Activated naive CD4-positive, alpha-beta T cell treated with anti-CD3 and anti-CD28 coated beads, Interleukin-2, amount 10 ng/mL, durations not matched to agents 7 days and 5 days (primary cell): ENCODE measurements around the gene TTC39C.
"Not testable (repeated sequence)": the region's sequence is repeated elsewhere in the genome, so short reads cannot be mapped to it uniquely, and the experiment has no call there.

ENCODE experiments used
- CTCF ChIA-PET: fragments of 350-600 bp; sonication (Branson Sonifier 250); formaldehyde crosslinking; loops from one replicate; lab custom pipeline; 2021; ENCODE audit warnings: antibody characterized with exemption; lab: Charles Lee
- DNase-seq: peaks from one replicate; pipeline ENCODE4 v3.0.0-alpha.2; 2020
- H3K27ac Mint-ChIP-seq: one replicate; pipeline ENCODE4 v1.8.0; 2021; ENCODE audit warnings: mild to moderate bottlenecking, moderate library complexity, mixed read lengths
- H3K27me3 Mint-ChIP-seq: one replicate; pipeline ENCODE4 v1.8.0; 2021; ENCODE audit warnings: mild to moderate bottlenecking, mixed read lengths
- H3K36me3 Mint-ChIP-seq: one replicate; pipeline ENCODE4 v1.8.0; 2021; ENCODE audit warnings: mixed read lengths
- H3K4me1 Mint-ChIP-seq: one replicate; pipeline ENCODE4 v1.8.0; 2021; ENCODE audit warnings: mixed read lengths
- H3K4me3 Mint-ChIP-seq: one replicate; pipeline ENCODE4 v1.8.0; 2021; ENCODE audit warnings: mild to moderate bottlenecking, moderate library complexity, mixed read lengths
- H3K9me3 Mint-ChIP-seq: one replicate; pipeline ENCODE4 v1.8.0; 2021; ENCODE audit warnings: mixed read lengths

TTC39C gene

DNA sequence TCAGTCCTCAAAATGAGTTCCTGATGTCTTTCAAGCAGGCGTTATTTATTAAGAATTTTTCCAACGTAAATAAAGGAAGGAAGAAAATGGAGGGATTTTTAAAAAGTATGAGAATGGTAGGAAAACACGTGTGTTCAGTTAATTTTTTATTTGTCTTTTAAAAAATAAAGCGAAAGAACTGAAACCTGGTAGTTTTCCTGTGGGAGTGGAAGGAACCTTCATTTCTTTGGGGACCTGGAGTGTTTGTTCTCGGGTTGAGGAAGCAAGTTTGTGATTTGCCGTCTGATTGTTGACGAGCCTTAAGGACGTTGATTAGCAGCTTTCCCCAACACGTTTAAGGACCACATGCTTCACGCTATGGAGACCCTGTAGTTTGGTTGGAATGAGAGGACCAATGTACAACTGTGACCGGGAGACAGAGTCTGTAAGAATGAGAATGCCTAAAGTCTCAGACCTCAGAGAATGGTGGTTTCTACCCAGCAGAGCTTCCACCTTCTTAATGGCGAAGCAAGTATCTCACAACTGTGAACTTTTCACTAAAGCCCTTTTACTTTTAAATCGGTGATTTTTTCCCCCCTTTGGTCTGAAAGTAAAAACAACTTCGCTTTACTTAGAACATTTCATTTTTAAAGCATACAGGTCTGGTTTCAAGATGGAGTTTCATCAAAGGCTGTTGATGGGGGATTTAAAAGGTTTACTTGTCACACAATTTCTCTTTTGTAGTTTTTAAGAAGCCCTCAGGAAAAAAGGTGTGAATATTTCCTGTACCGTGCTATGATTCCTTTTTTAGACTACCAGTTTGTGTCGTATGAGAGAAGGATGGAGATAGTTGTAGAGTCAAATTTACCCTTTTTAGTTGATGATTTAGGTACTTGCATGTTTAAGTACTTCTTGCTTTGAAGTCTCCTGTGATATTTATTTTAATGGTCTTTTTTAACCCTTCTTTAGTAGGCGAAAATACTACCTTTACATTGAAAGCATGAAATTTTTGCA is 1.4 kb downstream of the TTC39C start:
- Mint-ChIP-seq H3K27ac (peak overlapping the region; percentile 96), H3K27me3 (no peaks in the 10 kb centered on the region), H3K9me3 (no peaks in the 10 kb centered on the region), H3K4me1 (peaks cover 75% of the 10 kb centered on the region), H3K4me3 (peak overlapping the region; percentile 97), H3K36me3 (peaks cover 44% of the 10 kb centered on the region)
- CTCF ChIA-PET, result interaction anchor here (1.1 kb wide), 1 partner anchor 61 kb away, joined by 3 read pairs; no protein-coding TSS in a partner anchor
- no peak for DNase-seq

GRCh38 chr18:24016643-24017042 is 2.1 kb downstream of the TTC39C start:
- H3K9me3 Mint-ChIP-seq, result no peaks in the 10 kb centered on the region
- DNase-seq, result no peak
- no peaks in the 10 kb centered on the region for H3K27me3 Mint-ChIP-seq
- CTCF ChIA-PET, result interaction anchor here (1.5 kb wide), 1 partner anchor 99 kb away, joined by 3 read pairs; no protein-coding TSS in a partner anchor
- peak overlapping the region; percentile 96 for H3K27ac Mint-ChIP-seq
- H3K36me3 Mint-ChIP-seq, result peaks cover 51% of the 10 kb centered on the region
- peak overlapping the region; percentile 97 for H3K4me3 Mint-ChIP-seq
- peaks cover 75% of the 10 kb centered on the region for H3K4me1 Mint-ChIP-seq

- peaks cover 76% of the 10 kb centered on the region for H3K4me1 Mint-ChIP-seq
- H3K27ac Mint-ChIP-seq, result peak overlapping the region; percentile 93
- CTCF ChIA-PET, result no interaction called here
- H3K9me3 Mint-ChIP-seq, result no peaks in the 10 kb centered on the region
- no peak for DNase-seq
- peak overlapping the region; percentile 97 for H3K4me3 Mint-ChIP-seq
- H3K36me3 Mint-ChIP-seq, result peaks cover 69% of the 10 kb centered on the region
- no peaks in the 10 kb centered on the region for H3K27me3 Mint-ChIP-seq
Measured at GRCh38 chr18:24018299-24018886, 3.8 kb downstream of the TTC39C start.

DNA sequence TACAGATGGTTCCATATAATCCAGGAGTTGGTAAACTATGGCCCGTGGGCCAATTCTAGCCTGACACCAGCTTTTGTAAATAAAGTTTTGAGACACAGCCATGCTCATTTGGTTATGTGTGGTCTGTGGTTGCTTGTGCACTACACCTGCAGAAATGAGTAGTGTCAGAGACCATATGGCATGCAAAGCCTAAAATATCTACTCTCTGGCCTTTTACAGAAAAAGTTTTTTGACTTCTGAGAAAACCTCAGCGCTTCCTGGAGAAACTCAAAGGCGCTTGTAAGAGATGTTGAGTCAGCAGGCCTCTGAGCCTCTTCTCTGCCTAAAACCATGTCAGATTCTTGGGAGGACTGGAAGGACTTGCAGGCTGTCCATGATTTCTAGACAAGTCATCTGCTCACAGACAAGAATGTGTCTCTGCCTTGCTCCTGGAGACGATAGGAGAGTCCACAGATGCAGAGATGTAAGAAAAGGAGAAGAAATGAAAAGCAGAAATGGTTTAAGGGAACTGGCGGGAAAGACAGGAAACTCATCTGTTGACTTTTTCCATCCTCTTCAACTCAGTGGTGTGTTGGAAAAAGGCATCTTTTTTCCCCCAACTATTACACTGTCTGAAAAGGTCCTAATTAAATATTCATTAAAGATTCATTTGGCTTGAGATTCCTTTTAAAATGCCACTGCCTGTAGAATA is 5.2 kb downstream of the TTC39C start:
- peak; percentile 73 for DNase-seq
- no peaks in the 10 kb centered on the region for H3K27me3 Mint-ChIP-seq
- H3K27ac Mint-ChIP-seq, result peak overlapping the region; percentile 93
- H3K9me3 Mint-ChIP-seq, result no peaks in the 10 kb centered on the region
- peak overlapping the region; percentile 70 for H3K4me3 Mint-ChIP-seq
- H3K4me1 Mint-ChIP-seq, result peaks cover 84% of the 10 kb centered on the region
- CTCF ChIA-PET, result no interaction called here
- H3K36me3 Mint-ChIP-seq, result peaks cover 79% of the 10 kb centered on the region

GRCh38 chr18:24021505-24021904 is 7.0 kb downstream of the TTC39C start:
- Mint-ChIP-seq H3K4me1 (peaks cover 98% of the 10 kb centered on the region), H3K4me3 (no peak overlapping the region), H3K27me3 (no peaks in the 10 kb centered on the region), H3K9me3 (no peaks in the 10 kb centered on the region), H3K27ac (peak overlapping the region; percentile 93), H3K36me3 (peaks cover 81% of the 10 kb centered on the region)
- DNase-seq, result no peak
- CTCF ChIA-PET, result no interaction called here

- H3K4me1 Mint-ChIP-seq, result peaks cover 96% of the 10 kb centered on the region
- DNase-seq, result no peak
- peaks cover 80% of the 10 kb centered on the region for H3K36me3 Mint-ChIP-seq
- no peaks in the 10 kb centered on the region for H3K27me3 Mint-ChIP-seq
- H3K4me3 Mint-ChIP-seq, result no peak overlapping the region
- CTCF ChIA-PET, result interaction anchor here (0.8 to 1.8 kb wide), 2 partner anchors 11 to 103 kb away, joined by 3 to 5 read pairs; no protein-coding TSS in a partner anchor
- peak overlapping the region; percentile 75 for H3K27ac Mint-ChIP-seq
- H3K9me3 Mint-ChIP-seq, result no peaks in the 10 kb centered on the region
Measured at GRCh38 chr18:24022161-24022560, 7.6 kb downstream of the TTC39C start.

DNA sequence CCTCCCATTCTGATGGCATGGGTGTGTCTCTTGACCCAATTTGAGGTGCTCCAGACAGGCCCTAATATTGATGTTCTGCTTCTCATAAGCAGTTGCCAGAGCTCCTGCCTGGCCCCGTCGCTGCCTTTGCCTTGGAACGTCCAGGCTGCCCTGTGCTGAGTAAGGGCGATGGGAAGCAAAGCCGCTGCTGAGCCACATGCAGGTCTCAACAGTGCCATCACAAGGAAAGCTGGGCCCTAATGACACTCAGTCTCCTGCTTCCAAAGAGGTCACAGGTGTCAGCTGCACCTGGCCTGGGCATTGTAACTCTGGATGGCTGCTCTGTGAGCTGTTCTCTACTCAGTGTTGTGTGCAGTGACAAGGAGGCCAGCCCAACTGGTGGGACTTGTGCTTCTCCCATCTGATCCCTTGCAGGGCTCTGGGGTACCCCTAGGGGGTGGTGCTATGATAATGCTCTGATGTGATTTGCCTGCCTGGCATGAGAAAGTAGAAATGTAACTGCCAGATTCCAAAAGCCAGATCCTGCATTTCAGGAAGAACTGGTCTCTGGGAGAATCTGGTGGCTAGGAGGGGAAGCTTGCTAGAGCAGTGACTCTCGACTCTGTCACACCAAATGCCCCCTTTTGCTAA is 8.7 kb downstream of the TTC39C start:
- DNase-seq, result no peak
- H3K9me3 Mint-ChIP-seq, result no peaks in the 10 kb centered on the region
- no peaks in the 10 kb centered on the region for H3K27me3 Mint-ChIP-seq
- H3K4me1 Mint-ChIP-seq, result peaks cover 92% of the 10 kb centered on the region
- peak overlapping the region; percentile 58 for H3K27ac Mint-ChIP-seq
- CTCF ChIA-PET, result interaction anchor here (0.5 to 1.8 kb wide), 3 partner anchors 12 to 105 kb away, joined by 3 to 5 read pairs (median 4); no protein-coding TSS in a partner anchor
- H3K4me3 Mint-ChIP-seq, result no peak overlapping the region
- H3K36me3 Mint-ChIP-seq, result peaks cover 78% of the 10 kb centered on the region

DNA sequence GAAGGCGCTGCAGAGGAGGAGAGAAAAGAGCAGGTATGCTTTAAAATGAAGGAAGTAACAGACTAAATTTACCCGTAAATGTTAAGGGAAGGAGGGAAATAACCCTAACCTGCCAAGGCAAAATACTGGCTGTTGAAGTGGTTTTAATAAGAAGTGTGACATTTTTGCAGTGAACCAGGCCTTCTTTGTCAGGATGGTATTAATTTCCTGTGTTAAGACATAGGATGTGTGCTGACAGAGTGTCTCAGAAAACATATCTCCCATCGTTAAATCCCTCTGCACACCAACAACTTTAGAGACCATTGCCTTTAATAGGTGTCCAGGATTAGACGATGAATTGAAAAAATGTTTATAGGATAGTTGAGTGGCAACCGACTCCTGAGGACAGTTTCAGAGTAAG is 9.9 kb downstream of the TTC39C start:
- Mint-ChIP-seq H3K9me3 (no peaks in the 10 kb centered on the region), H3K27ac (no peak overlapping the region), H3K4me1 (peaks cover 85% of the 10 kb centered on the region), H3K4me3 (no peak overlapping the region), H3K36me3 (peaks cover 71% of the 10 kb centered on the region), H3K27me3 (no peaks in the 10 kb centered on the region)
- DNase-seq, result no peak
- CTCF ChIA-PET, result no interaction called here

GRCh38 chr18:24026457-24026856 is 11.9 kb downstream of the TTC39C start:
- no peak for DNase-seq
- H3K9me3 Mint-ChIP-seq, result no peaks in the 10 kb centered on the region
- CTCF ChIA-PET, result no interaction called here
- no peak overlapping the region for H3K4me3 Mint-ChIP-seq
- peak overlapping the region; percentile 12 for H3K27ac Mint-ChIP-seq
- H3K4me1 Mint-ChIP-seq, result peaks cover 78% of the 10 kb centered on the region
- H3K27me3 Mint-ChIP-seq, result no peaks in the 10 kb centered on the region
- H3K36me3 Mint-ChIP-seq, result peaks cover 62% of the 10 kb centered on the region

GRCh38 chr18:24027156-24027827 is 12.7 kb downstream of the TTC39C start:
- Mint-ChIP-seq H3K27me3 (no peaks in the 10 kb centered on the region), H3K4me3 (no peak overlapping the region), H3K4me1 (peaks cover 78% of the 10 kb centered on the region), H3K27ac (no peak overlapping the region), H3K36me3 (peaks cover 61% of the 10 kb centered on the region), H3K9me3 (no peaks in the 10 kb centered on the region)
- CTCF ChIA-PET, result interaction anchor here (0.9 kb wide), 1 partner anchor 66 kb away, joined by 4 read pairs; no protein-coding TSS in a partner anchor
- no peak for DNase-seq

DNA sequence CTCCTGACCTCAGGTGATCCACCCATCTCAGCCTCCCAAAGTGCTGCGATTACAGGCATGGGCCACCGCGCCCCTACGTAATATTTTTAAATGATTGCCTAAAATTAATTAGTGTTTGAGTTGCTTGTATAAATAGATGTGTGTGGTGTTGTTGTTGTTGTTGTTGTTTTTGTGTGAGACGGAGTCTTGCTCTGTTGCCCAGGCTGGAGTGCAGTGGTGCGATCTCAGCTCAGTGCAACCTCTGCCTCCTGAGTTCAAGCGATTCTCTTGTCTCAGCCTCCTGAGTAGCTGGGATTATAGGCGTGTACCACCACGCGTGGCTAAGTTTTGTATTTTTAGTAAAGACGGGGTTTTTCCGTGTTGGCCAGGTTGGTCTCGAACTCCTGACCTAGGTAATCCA is 14.4 kb downstream of the TTC39C start:
- peaks cover 54% of the 10 kb centered on the region for H3K36me3 Mint-ChIP-seq
- CTCF ChIA-PET, result interaction anchor here (1.0 kb wide), 1 partner anchor 12 kb away, joined by 3 read pairs; no protein-coding TSS in a partner anchor
- not testable (repeated sequence) for H3K4me3 Mint-ChIP-seq, H3K27me3 Mint-ChIP-seq, H3K9me3 Mint-ChIP-seq, H3K27ac Mint-ChIP-seq, DNase-seq
- peaks cover 73% of the 10 kb centered on the region for H3K4me1 Mint-ChIP-seq

DNA sequence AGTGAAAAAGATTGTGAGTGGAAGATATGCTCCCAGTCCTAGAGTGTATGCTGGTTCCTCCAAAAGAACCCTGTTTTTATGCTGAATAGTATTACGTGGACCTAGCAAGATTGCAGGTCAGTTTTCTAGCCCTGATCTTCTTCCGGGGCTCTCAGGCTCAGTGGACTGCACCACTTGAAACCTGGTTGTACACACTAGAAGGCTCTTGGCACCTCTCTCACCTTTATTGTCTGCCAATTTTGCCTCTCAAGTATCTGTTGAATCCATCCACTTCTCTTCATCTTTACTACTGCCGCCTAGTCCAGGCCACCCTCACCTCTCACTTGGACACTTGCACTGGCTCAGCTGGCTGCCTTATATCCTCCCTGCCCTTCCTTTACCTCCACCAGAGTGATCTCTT is 16.8 kb downstream of the TTC39C start:
- DNase-seq, result no peak
- no peak overlapping the region for H3K4me3 Mint-ChIP-seq
- H3K4me1 Mint-ChIP-seq, result peaks cover 60% of the 10 kb centered on the region
- no peaks in the 10 kb centered on the region for H3K9me3 Mint-ChIP-seq
- CTCF ChIA-PET, result no interaction called here
- no peaks in the 10 kb centered on the region for H3K27me3 Mint-ChIP-seq
- peaks cover 39% of the 10 kb centered on the region for H3K36me3 Mint-ChIP-seq
- no peak overlapping the region for H3K27ac Mint-ChIP-seq

- Mint-ChIP-seq H3K36me3 (peaks cover 33% of the 10 kb centered on the region), H3K9me3 (no peaks in the 10 kb centered on the region), H3K27me3 (no peaks in the 10 kb centered on the region), H3K4me1 (peaks cover 57% of the 10 kb centered on the region), H3K27ac (no peak overlapping the region), H3K4me3 (no peak overlapping the region)
- CTCF ChIA-PET, result no interaction called here
- no peak for DNase-seq
Measured at GRCh38 chr18:24031916-24032315, 17.4 kb downstream of the TTC39C start.
